Astrocyte (in vitro differentiated cells and primary cell): ENCODE measurements around the gene PPP2R5E. TPM values are rescaled to one million over a fixed set of nuclear protein-coding genes. Genes with fewer than 3 reads are reported as not detected.

Source experiments
- DNase-seq: peaks from one replicate; pipeline ENCODE4 v3.0.0-alpha.2; 2010; ENCODE audit warnings: low read depth
- FAIRE-seq: peaks from 2 replicates; lab custom pipeline; 2011; peaks lifted over from hg19 to GRCh38; lab: Jason Lieb, UNC
- H2AFZ ChIP-seq: 2 replicates; pipeline ENCODE4 v1.6.0; 2012; ENCODE audit warnings: low read depth, low read length, inconsistent platforms
- H3K27ac ChIP-seq: 2 replicates; pipeline ENCODE4 v1.5.1; 2011; ENCODE audit warnings: low read depth, low read length, inconsistent platforms
- H3K27me3 ChIP-seq: 2 replicates; pipeline ENCODE4 v1.6.0; 2011; ENCODE audit warnings: low read length, inconsistent platforms; ENCODE audit not compliant: insufficient read depth
- H3K36me3 ChIP-seq: 2 replicates; pipeline ENCODE4 v1.5.1; 2011; ENCODE audit warnings: low read length, inconsistent platforms; ENCODE audit not compliant: insufficient read depth
- H3K4me1 ChIP-seq: 2 replicates; pipeline ENCODE4 v1.5.1; 2011; ENCODE audit warnings: low read length, inconsistent platforms; ENCODE audit not compliant: insufficient read depth
- H3K4me2 ChIP-seq: 2 replicates; pipeline ENCODE4 v1.6.0; 2012; ENCODE audit warnings: low read length, inconsistent platforms
- H3K4me3 ChIP-seq: 2 replicates; pipeline ENCODE4 v1.5.1; 2011; ENCODE audit warnings: low read depth, mild to moderate bottlenecking, low read length, inconsistent platforms; ENCODE audit not compliant: insufficient read depth
- H3K79me2 ChIP-seq: 2 replicates; pipeline ENCODE4 v1.6.0; 2012; ENCODE audit warnings: mild to moderate bottlenecking, low read length, inconsistent platforms; ENCODE audit not compliant: insufficient read depth
- H3K9ac ChIP-seq: 2 replicates; pipeline ENCODE4 v1.6.0; 2012; ENCODE audit warnings: mild to moderate bottlenecking, low read length, inconsistent platforms
- H3K9me3 ChIP-seq: 2 replicates; pipeline ENCODE4 v1.5.1; 2012; ENCODE audit warnings: low read depth, mild to moderate bottlenecking, low read length, inconsistent platforms; ENCODE audit not compliant: insufficient read depth
- H4K20me1 ChIP-seq: 2 replicates; pipeline ENCODE4 v1.6.0; 2012; ENCODE audit warnings: low read length, inconsistent platforms; ENCODE audit not compliant: insufficient read depth
- H3K27ac Mint-ChIP-seq: one replicate; pipeline ENCODE4 v1.8.0; 2021; ENCODE audit warnings: mild to moderate bottlenecking, mixed read lengths; ENCODE audit not compliant: unreplicated experiment
- H3K27me3 Mint-ChIP-seq: one replicate; pipeline ENCODE4 v1.8.0; 2021; ENCODE audit warnings: low read depth, mixed read lengths; ENCODE audit not compliant: unreplicated experiment
- H3K36me3 Mint-ChIP-seq: one replicate; pipeline ENCODE4 v1.8.0; 2021; ENCODE audit warnings: low read depth, mixed read lengths; ENCODE audit not compliant: unreplicated experiment
- H3K4me1 Mint-ChIP-seq: one replicate; pipeline ENCODE4 v1.8.0; 2021; ENCODE audit warnings: low read depth, mixed read lengths; ENCODE audit not compliant: unreplicated experiment
- H3K4me3 Mint-ChIP-seq: one replicate; pipeline ENCODE4 v1.8.0; 2021; ENCODE audit warnings: mild to moderate bottlenecking, moderate library complexity, mixed read lengths; ENCODE audit not compliant: unreplicated experiment
- H3K9me3 Mint-ChIP-seq: one replicate; pipeline ENCODE4 v1.8.0; 2021; ENCODE audit warnings: mild to moderate bottlenecking, mixed read lengths; ENCODE audit not compliant: unreplicated experiment
- EZH2 ChIP-seq: IDR thresholded peaks from 2 replicates; pipeline ENCODE4 v1.6.1; 2012; ENCODE audit warnings: mild to moderate bottlenecking, low read length, inconsistent platforms; ENCODE audit not compliant: insufficient read depth
- total RNA-seq: library from RNA; stranded (reverse); gene quantifications from 2 replicates; pipeline ENCODE4 v1.2.1, GENCODE V29; 2021
- TF ChIP-seq, protein P1 (sequence below): IDR thresholded peaks from 2 replicates; pipeline ENCODE4 v1.5.1; 2011; ENCODE audit warnings: low read depth, mild to moderate bottlenecking, inconsistent platforms, low read length, moderate library complexity; ENCODE audit not compliant: insufficient read depth

PPP2R5E gene
- total RNA-seq, 1 donor from 2014 or later: 69.3 TPM

DNA sequence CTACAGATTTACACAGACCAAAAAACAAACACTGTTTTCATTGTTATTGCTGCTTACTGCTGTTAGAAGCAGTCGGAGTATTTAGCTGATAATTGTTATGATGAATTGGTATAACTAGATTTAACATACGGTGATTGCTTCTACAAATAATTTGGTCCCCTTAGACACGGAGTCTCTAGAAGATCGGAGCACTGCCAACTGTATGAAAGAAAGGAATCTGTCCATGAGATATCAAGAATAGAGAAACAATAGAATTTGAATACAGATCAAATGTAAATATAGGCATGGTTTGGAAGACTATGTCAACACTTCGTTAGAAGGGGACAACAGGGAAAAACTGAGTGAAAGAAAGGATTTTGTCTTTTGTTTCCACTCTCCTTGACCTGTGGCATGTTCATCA, 110.9 kb downstream of the PPP2R5E start:
- H3K4me1 ChIP-seq: no peaks in the 10 kb centered on the region
- Mint-ChIP-seq H3K9me3 (no peaks in the 10 kb centered on the region), H3K4me3 (no peak overlapping the region), H3K27ac (peak overlapping the region; percentile 21), H3K36me3 (peaks cover 2% of the 10 kb centered on the region), H3K4me1 (peaks cover 22% of the 10 kb centered on the region), H3K27me3 (no peaks in the 10 kb centered on the region)
- no peak overlapping the region for H3K9ac ChIP-seq
- no peak overlapping the region for H2AFZ ChIP-seq
- TF ChIP-seq EZH2: no peak
- TF ChIP-seq, protein P1, sequence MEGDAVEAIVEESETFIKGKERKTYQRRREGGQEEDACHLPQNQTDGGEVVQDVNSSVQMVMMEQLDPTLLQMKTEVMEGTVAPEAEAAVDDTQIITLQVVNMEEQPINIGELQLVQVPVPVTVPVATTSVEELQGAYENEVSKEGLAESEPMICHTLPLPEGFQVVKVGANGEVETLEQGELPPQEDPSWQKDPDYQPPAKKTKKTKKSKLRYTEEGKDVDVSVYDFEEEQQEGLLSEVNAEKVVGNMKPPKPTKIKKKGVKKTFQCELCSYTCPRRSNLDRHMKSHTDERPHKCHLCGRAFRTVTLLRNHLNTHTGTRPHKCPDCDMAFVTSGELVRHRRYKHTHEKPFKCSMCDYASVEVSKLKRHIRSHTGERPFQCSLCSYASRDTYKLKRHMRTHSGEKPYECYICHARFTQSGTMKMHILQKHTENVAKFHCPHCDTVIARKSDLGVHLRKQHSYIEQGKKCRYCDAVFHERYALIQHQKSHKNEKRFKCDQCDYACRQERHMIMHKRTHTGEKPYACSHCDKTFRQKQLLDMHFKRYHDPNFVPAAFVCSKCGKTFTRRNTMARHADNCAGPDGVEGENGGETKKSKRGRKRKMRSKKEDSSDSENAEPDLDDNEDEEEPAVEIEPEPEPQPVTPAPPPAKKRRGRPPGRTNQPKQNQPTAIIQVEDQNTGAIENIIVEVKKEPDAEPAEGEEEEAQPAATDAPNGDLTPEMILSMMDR: no peak
- DNase-seq (no peak), FAIRE-seq (no peak)
- peaks cover 69% of the 10 kb centered on the region for H4K20me1 ChIP-seq
- H3K9me3 ChIP-seq: no peaks in the 10 kb centered on the region
- no peak overlapping the region for H3K4me3 ChIP-seq
- H3K4me2 ChIP-seq: no peak overlapping the region
- H3K27ac ChIP-seq: no peak overlapping the region
- H3K36me3 ChIP-seq: no peaks in the 10 kb centered on the region
- H3K79me2 ChIP-seq: peaks cover 88% of the 10 kb centered on the region
- H3K27me3 ChIP-seq: no peaks in the 10 kb centered on the region

- Histone ChIP-seq H3K27ac (no peak overlapping the region), H3K4me1 (no peaks in the 10 kb centered on the region), H3K9ac (no peak overlapping the region), H3K4me2 (no peak overlapping the region), H3K9me3 (no peaks in the 10 kb centered on the region), H3K4me3 (no peak overlapping the region), H3K79me2 (peaks cover 84% of the 10 kb centered on the region), H3K36me3 (no peaks in the 10 kb centered on the region), H2AFZ (no peak overlapping the region), H4K20me1 (peaks cover 68% of the 10 kb centered on the region), H3K27me3 (no peaks in the 10 kb centered on the region)
- Mint-ChIP-seq H3K9me3 (no peaks in the 10 kb centered on the region), H3K27me3 (no peaks in the 10 kb centered on the region), H3K27ac (no peak overlapping the region), H3K4me1 (peaks cover 18% of the 10 kb centered on the region), H3K4me3 (no peak overlapping the region), H3K36me3 (peaks cover 2% of the 10 kb centered on the region)
- DNase-seq (no peak), FAIRE-seq (no peak)
- TF ChIP-seq EZH2: no peak
- TF ChIP-seq, protein P1: no peak
These were observed 111.7 kb downstream of the PPP2R5E start for GRCh38 chr14:63431466-63431865.

DNA sequence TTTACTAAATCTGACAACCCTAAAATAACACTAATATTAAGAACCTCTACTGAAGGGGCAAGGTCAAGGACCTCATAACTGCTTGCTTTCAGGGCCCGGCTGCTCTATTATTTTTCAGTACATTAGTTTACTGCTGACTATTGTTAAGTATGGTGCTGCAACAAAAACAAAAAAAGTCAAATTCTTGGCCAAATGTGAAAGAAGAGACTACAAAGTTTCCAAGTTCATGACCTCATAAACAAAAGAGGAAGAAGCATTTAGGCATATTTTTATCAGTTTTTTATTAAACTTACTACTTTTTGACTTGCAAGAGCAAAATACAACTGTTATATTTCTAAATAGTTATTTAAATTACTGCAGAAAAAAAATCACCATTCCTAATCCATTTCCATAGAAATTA, 114.7 kb downstream of the PPP2R5E start:
- H3K27me3 Mint-ChIP-seq: no peaks in the 10 kb centered on the region
- no peak for FAIRE-seq
- H3K27ac Mint-ChIP-seq: no peak overlapping the region

More for the DNA sequence above, 114.7 kb downstream of the PPP2R5E start:
- no peak overlapping the region for H2AFZ ChIP-seq
- H3K36me3 Mint-ChIP-seq: peaks cover 2% of the 10 kb centered on the region
- no peak for DNase-seq
- no peaks in the 10 kb centered on the region for H3K27me3 ChIP-seq
- peaks cover 78% of the 10 kb centered on the region for H3K79me2 ChIP-seq
- no peak overlapping the region for H3K27ac ChIP-seq
- peaks cover 65% of the 10 kb centered on the region for H4K20me1 ChIP-seq
- H3K4me3 ChIP-seq: no peak overlapping the region
- H3K9ac ChIP-seq: no peak overlapping the region
- no peaks in the 10 kb centered on the region for H3K4me1 ChIP-seq
- H3K9me3 Mint-ChIP-seq: no peaks in the 10 kb centered on the region
- H3K4me3 Mint-ChIP-seq: no peak overlapping the region
- no peaks in the 10 kb centered on the region for H3K9me3 ChIP-seq
- H3K4me1 Mint-ChIP-seq: peaks cover 13% of the 10 kb centered on the region
- TF ChIP-seq, protein P1: no peak
- TF ChIP-seq EZH2: no peak
- H3K36me3 ChIP-seq: no peaks in the 10 kb centered on the region
- H3K4me2 ChIP-seq: no peak overlapping the region
